GM18498 (cell line): ENCODE measurements around the gene DUS2.
"Not testable (repeated sequence)": the region's sequence is repeated elsewhere in the genome, so short reads cannot be mapped to it uniquely, and the experiment has no call there.

ENCODE experiments used
- ATAC-seq: cut with Tn5 transposase; IDR thresholded peaks from one replicate; pipeline ENCODE4 v1.9.1; 2021; ENCODE audit warnings: mild to moderate bottlenecking, moderate library complexity; ENCODE audit not compliant: unreplicated experiment

DUS2 gene

DNA sequence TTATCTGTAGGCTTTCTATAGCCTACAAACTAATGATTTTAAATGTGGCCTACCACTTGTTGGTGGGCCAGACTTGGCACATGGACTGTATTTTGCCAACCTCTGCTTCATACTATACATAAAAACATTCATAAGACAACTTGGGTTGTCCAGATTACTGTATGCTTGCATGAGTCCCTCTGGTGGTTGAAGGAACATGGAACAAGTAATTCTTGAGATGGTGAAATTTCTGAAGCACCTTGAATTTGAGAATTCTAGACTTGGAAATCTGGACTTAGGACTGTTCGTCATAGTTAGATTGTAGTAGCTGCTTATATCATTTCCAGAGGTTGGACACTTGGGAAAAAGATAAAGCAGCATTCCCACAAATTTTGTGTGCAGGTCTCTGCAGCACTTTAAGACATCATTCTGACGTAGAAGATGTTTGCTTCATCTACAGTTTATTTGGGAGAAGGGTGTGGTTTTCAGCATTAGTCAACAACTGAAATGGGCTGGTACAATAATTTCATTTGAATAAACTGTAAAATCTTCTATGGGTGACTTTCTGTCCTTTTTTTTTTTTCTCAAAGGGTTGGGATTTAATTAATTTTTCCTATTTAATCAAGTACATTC is 93.3 kb downstream of the DUS2 start:
- ATAC-seq: no peak

- ATAC-seq: no peak
Observed at GRCh38 chr16:68117884-68118283, 94.8 kb downstream of the DUS2 start.

- not testable (repeated sequence) for ATAC-seq
Observed at GRCh38 chr16:68118954-68119353, 95.9 kb downstream of the DUS2 start.

- ATAC-seq: not testable (repeated sequence)
Observed at GRCh38 chr16:68120496-68120895, 97.4 kb downstream of the DUS2 start.

GRCh38 chr16:68126395-68126794 is 103.3 kb downstream of the DUS2 start:
- peak; percentile 71 for ATAC-seq

- ATAC-seq: no peak
Observed at GRCh38 chr16:68128577-68129305, 105.7 kb downstream of the DUS2 start.
